Left lung (tissue), 10 donors: ENCODE measurements around the gene KRT27. TPM values are rescaled to one million over a fixed set of nuclear protein-coding genes. Genes with fewer than 3 reads are reported as not detected.
A peak's percentile ranks its signal among the peaks of the same experiment; 100 is the strongest.

ENCODE experiments used
- ATAC-seq: fragments of 200-7000 bp; cut with Tn5 transposase; one replicate; pipeline ENCODE4 v1.9.1; 2020; ENCODE audit warnings: moderate library complexity
- DNase-seq, 4 donors: peaks; one replicate each; pipeline ENCODE4 v3.0.0-alpha.2; 2013 to 2020
- H3K27ac ChIP-seq, 2 donors: fragments of 200-600 bp; sonication (generic) in 1 of 2; one replicate each; pipeline versions ENCODE4 v1.5.0 to v1.8.0; 2020 to 2021
- H3K27me3 ChIP-seq, 2 donors: fragments of 200-600 bp; sonication (generic) in 1 of 2; one replicate each; pipeline versions ENCODE4 v1.5.0 to v1.8.0; 2020 to 2021
- H3K36me3 ChIP-seq, 2 donors: fragments of 200-600 bp; sonication (generic) in 1 of 2; one replicate each; pipeline versions ENCODE4 v1.5.0 to v1.8.0; 2020 to 2021
- H3K4me1 ChIP-seq, 2 donors: fragments of 200-600 bp; one replicate each; pipeline ENCODE4 v1.8.0; 2021
- H3K4me3 ChIP-seq, 2 donors: fragments of 200-600 bp; sonication (generic) in 1 of 2; one replicate each; pipeline versions ENCODE4 v1.5.0 to v1.8.0; 2020 to 2021; ENCODE audit warnings: mild to moderate bottlenecking in 1 of 2
- H3K9me3 ChIP-seq, 2 donors: fragments of 200-600 bp; sonication (generic) in 1 of 2; one replicate each; pipeline versions ENCODE4 v1.5.0 to v1.8.0; 2020 to 2021
- CTCF ChIP-seq, 2 donors: fragments of 200-600 bp; sonication (generic) in 1 of 2; IDR thresholded peaks; one replicate each; pipeline versions ENCODE4 v1.5.0 to v1.8.0; 2021; ENCODE audit warnings: antibody characterized with exemption in 2 of 2
- intact Hi-C, 2 donors: fragments of 100-400 bp; cut with DNase I; formaldehyde crosslinking; loops; one replicate each; pipeline versions ENCODE4 v1.11.2 to v1.14.2; 2022
- polyA plus RNA-seq, 6 donors: library from polyadenylated mRNA; unstranded; fragments of 120-200 nt; gene quantifications; one replicate each; pipeline ENCODE4 v1.2.1, GENCODE V29; 2013; ENCODE audit not compliant: insufficient read length in 6 of 6
- total RNA-seq, 2 donors: library from RNA; stranded (reverse); fragmentation: NEBNext Ultra II Directional; extraction: Animal tissue kit (Norgen Biotek cat#: 25700); gene quantifications; one replicate each; pipeline ENCODE4 v1.2.1, GENCODE V29; 2021
- donor health status: DM: no; HTN: yes; CAD: no.
- donor health status: DM: no; HTN: no; CAD: no.

KRT27 gene
- total and polyA plus RNA-seq, 8 donors, result 0.18 to 0.64 (median 0.38) TPM; not detected in 1

- Histone ChIP-seq H3K36me3 (peaks cover 0 to 11% of the 10 kb centered on the region in 2 donors), H3K27me3 (peaks cover 0 to 5% of the 10 kb centered on the region in 2 donors), H3K27ac (peak overlapping the region; percentile 89 to 91), H3K4me1 (peaks cover 0 to 8% of the 10 kb centered on the region in 2 donors), H3K4me3 (peak overlapping the region; percentile 42 to 61), H3K9me3 (no peaks in the 10 kb centered on the region)
- TF ChIP-seq CTCF (IDR thresholded peaks at IDR 0.05), result no peak
- intact Hi-C loops, result no loop called here
- DNase-seq (peak in 2 of 4 donors; percentile 2 to 7), ATAC-seq (peak; percentile 15)
Measured at GRCh38 chr17:40819528-40820125, 37.3 kb upstream of the KRT27 start.

DNA sequence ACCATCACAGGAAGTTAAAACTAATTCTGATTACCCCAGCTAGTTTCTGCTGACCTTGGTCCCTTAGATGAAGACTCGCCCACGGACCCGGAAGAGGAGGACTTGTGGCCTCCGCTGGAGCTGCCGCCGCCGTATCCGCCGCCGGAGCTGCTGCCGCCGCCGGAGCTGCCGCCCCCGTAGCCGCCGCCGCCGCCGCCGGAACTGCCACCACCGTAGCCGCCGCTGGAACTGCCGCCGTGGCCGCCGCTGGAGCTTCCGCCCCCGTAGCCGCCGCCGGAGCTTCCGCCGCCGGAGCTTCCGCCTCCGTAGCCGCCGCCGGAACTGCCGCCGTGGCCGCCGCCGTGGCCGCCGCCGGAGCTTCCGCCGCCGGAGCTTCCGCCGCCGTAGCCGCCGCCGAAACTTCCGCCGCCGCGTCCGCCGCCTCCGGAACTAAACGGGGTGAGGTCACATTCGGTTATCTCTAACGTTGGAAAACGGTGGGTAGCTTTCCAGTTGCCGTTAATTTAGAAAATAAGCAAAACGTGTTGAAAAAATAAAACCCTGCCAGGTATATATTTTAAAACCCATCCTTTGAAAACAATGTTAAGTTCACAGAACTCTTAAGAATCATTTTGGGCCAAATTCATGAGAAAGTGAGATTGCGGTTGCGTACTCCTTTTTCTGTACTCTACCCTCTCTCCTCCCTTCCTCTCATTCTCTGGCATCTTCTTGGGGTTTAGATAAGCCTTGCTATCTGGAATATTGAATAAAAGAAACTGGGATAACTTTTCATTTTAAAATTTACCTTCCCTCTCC, 36.6 kb upstream of the KRT27 start:
- Histone ChIP-seq H3K36me3 (peaks cover 0 to 11% of the 10 kb centered on the region in 2 donors), H3K4me3 (peak overlapping the region; percentile 42 to 61), H3K27ac (peak overlapping the region; percentile 89 to 91), H3K4me1 (peaks cover 0 to 8% of the 10 kb centered on the region in 2 donors), H3K9me3 (no peaks in the 10 kb centered on the region), H3K27me3 (peaks cover 0 to 5% of the 10 kb centered on the region in 2 donors)
- DNase-seq (peak; percentile 70 to 92 (median 82)), ATAC-seq (peak; percentile 94)
- intact Hi-C loops, result no loop called here
- TF ChIP-seq CTCF (IDR thresholded peaks at IDR 0.05), result no peak

GRCh38 chr17:40818343-40818732, 36.0 kb upstream of the KRT27 start:
- Histone ChIP-seq H3K9me3 (no peaks in the 10 kb centered on the region), H3K27ac (peak overlapping the region; percentile 89 to 91), H3K36me3 (peaks cover 0 to 11% of the 10 kb centered on the region in 2 donors), H3K4me1 (peaks cover 0 to 8% of the 10 kb centered on the region in 2 donors), H3K27me3 (peaks cover under 1 to 5% of the 10 kb centered on the region in 2 donors), H3K4me3 (peak overlapping the region; percentile 42 to 61)
- DNase-seq (no peak), ATAC-seq (no peak)
- TF ChIP-seq CTCF (IDR thresholded peaks at IDR 0.05), result no peak
- intact Hi-C loops, result no loop called here

GRCh38 chr17:40817103-40817682, 34.8 kb upstream of the KRT27 start:
- TF ChIP-seq CTCF (IDR thresholded peaks at IDR 0.05), result no peak
- ATAC-seq (no peak), DNase-seq (no peak)
- H3K36me3 ChIP-seq, result peaks cover 0 to 11% of the 10 kb centered on the region in 2 donors
- no peak overlapping the region for H3K27ac ChIP-seq
- H3K27me3 ChIP-seq, result peaks cover 4 to 17% of the 10 kb centered on the region in 2 donors
- peaks cover 0 to 8% of the 10 kb centered on the region in 2 donors for H3K4me1 ChIP-seq
- intact Hi-C loops, result no loop called here
- no peak overlapping the region for H3K4me3 ChIP-seq
- H3K9me3 ChIP-seq, result no peaks in the 10 kb centered on the region

GRCh38 chr17:40816569-40816968, 34.2 kb upstream of the KRT27 start:
- no peak for TF ChIP-seq CTCF (IDR thresholded peaks at IDR 0.05)
- H3K4me1 ChIP-seq, result peaks cover 0 to 8% of the 10 kb centered on the region in 2 donors
- H3K36me3 ChIP-seq, result peaks cover 0 to 11% of the 10 kb centered on the region in 2 donors
- H3K4me3 ChIP-seq, result no peak overlapping the region
- no peak for DNase-seq
- intact Hi-C loops, result no loop called here
- peaks cover 4 to 23% of the 10 kb centered on the region in 2 donors for H3K27me3 ChIP-seq
- no peak for ATAC-seq
- no peaks in the 10 kb centered on the region for H3K9me3 ChIP-seq
- no peak overlapping the region for H3K27ac ChIP-seq
